NCI-H526 (cell line): ENCODE measurements around the gene ZDHHC11B.
"Not testable (repeated sequence)": the region's sequence is repeated elsewhere in the genome, so short reads cannot be mapped to it uniquely, and the experiment has no call there.

Source experiments
- DNase-seq, 2 experiments: peaks; one replicate each; lab custom pipeline; 2025; lab: John Stamatoyannopoulos, UW

The ZDHHC11B gene

GRCh38 chr5:769485-770145, 14.9 kb downstream of the ZDHHC11B start:
- not testable (repeated sequence) for DNase-seq

GRCh38 chr5:766666-767431, 17.7 kb downstream of the ZDHHC11B start:
- DNase-seq, result no peak

GRCh38 chr5:765948-766631, 18.4 kb downstream of the ZDHHC11B start:
- no peak for DNase-seq

GRCh38 chr5:763998-764781, 20.3 kb downstream of the ZDHHC11B start:
- no peak for DNase-seq

- no peak for DNase-seq
These were observed 21.1 kb downstream of the ZDHHC11B start for GRCh38 chr5:763397-763796.

GRCh38 chr5:762996-763395, 21.5 kb downstream of the ZDHHC11B start:
- not testable (repeated sequence) for DNase-seq

GRCh38 chr5:761854-762710, 22.4 kb downstream of the ZDHHC11B start:
- no peak for DNase-seq

GRCh38 chr5:761059-761771, 23.3 kb downstream of the ZDHHC11B start:
- DNase-seq, result no peak

- DNase-seq, result no peak
These were observed 24.0 kb downstream of the ZDHHC11B start for GRCh38 chr5:760363-761058.

GRCh38 chr5:759781-760362, 24.7 kb downstream of the ZDHHC11B start:
- no peak for DNase-seq

GRCh38 chr5:759111-759751, 25.3 kb downstream of the ZDHHC11B start:
- no peak for DNase-seq

GRCh38 chr5:758698-759053, 25.9 kb downstream of the ZDHHC11B start:
- DNase-seq, result no peak

- peak in 1 of 2 experiments; percentile 33 for DNase-seq
These were observed 26.4 kb downstream of the ZDHHC11B start for GRCh38 chr5:757931-758697.

- no peak for DNase-seq
These were observed 27.1 kb downstream of the ZDHHC11B start for GRCh38 chr5:757346-757930.

- DNase-seq, result no peak
These were observed 27.6 kb downstream of the ZDHHC11B start for GRCh38 chr5:756865-757345.

GRCh38 chr5:756171-756570, 28.4 kb downstream of the ZDHHC11B start:
- no peak for DNase-seq

GRCh38 chr5:754143-754632, 30.3 kb downstream of the ZDHHC11B start:
- not testable (repeated sequence) for DNase-seq
